GM19397 (cell line): ENCODE results near the gene CDH12.
A peak's percentile ranks its signal among the peaks of the same experiment; 100 is the strongest.

Experiments
- ATAC-seq: cut with Tn5 transposase; IDR thresholded peaks from one replicate; pipeline ENCODE4 v1.9.1; 2021; ENCODE audit warnings: mild to moderate bottlenecking, moderate library complexity; ENCODE audit not compliant: unreplicated experiment

The CDH12 gene

GRCh38 chr5:21858441-21858840 lies 994.7 kb downstream of the CDH12 start:
- ATAC-seq = no peak

- no peak for ATAC-seq
Measured at GRCh38 chr5:21856987-21857386, 996.2 kb downstream of the CDH12 start.

- no peak for ATAC-seq
Measured at GRCh38 chr5:21847300-21847699, 1005.8 kb downstream of the CDH12 start.

GRCh38 chr5:21844960-21845359 lies 1008.2 kb downstream of the CDH12 start:
- no peak for ATAC-seq

- ATAC-seq = no peak
Measured at GRCh38 chr5:21834863-21835262, 1018.3 kb downstream of the CDH12 start.

- peak; percentile 83 for ATAC-seq
Measured at GRCh38 chr5:21831145-21831787, 1021.9 kb downstream of the CDH12 start.

GRCh38 chr5:21826884-21827283 lies 1026.3 kb downstream of the CDH12 start:
- ATAC-seq = no peak

GRCh38 chr5:21823588-21823987 lies 1029.6 kb downstream of the CDH12 start:
- no peak for ATAC-seq

GRCh38 chr5:21823076-21823574 lies 1030.0 kb downstream of the CDH12 start:
- no peak for ATAC-seq

GRCh38 chr5:21820527-21820926 lies 1032.6 kb downstream of the CDH12 start:
- no peak for ATAC-seq

- no peak for ATAC-seq
Measured at GRCh38 chr5:21818370-21818720, 1034.8 kb downstream of the CDH12 start.

- ATAC-seq = no peak
Measured at GRCh38 chr5:21817668-21818369, 1035.3 kb downstream of the CDH12 start.

- ATAC-seq = no peak
Measured at GRCh38 chr5:21810737-21811316, 1042.3 kb downstream of the CDH12 start.

GRCh38 chr5:21809611-21810010 lies 1043.5 kb downstream of the CDH12 start:
- ATAC-seq = no peak

- no peak for ATAC-seq
Measured at GRCh38 chr5:21807953-21808352, 1045.2 kb downstream of the CDH12 start.

GRCh38 chr5:21806943-21807342 lies 1046.2 kb downstream of the CDH12 start:
- no peak for ATAC-seq

- ATAC-seq = no peak
Measured at GRCh38 chr5:21806271-21806670, 1046.9 kb downstream of the CDH12 start.

GRCh38 chr5:21802869-21803490 lies 1050.2 kb downstream of the CDH12 start:
- ATAC-seq = no peak

GRCh38 chr5:21802100-21802499 lies 1051.0 kb downstream of the CDH12 start:
- ATAC-seq = no peak

- ATAC-seq = no peak
Measured at GRCh38 chr5:21792748-21793147, 1060.4 kb downstream of the CDH12 start.

- no peak for ATAC-seq
Measured at GRCh38 chr5:21791304-21791703, 1061.8 kb downstream of the CDH12 start.

- ATAC-seq = no peak
Measured at GRCh38 chr5:21784487-21784886, 1068.7 kb downstream of the CDH12 start.
